Spleen (tissue), 11 donors: Measurements from ENCODE around the gene NRDE2. TPM values are rescaled to one million over a fixed set of nuclear protein-coding genes. Genes with fewer than 3 reads are reported as not detected.

Experiments used
- DNase-seq: peaks from one replicate; pipeline ENCODE4 v3.0.0-alpha.2; 2020
- H3K27ac ChIP-seq, 8 donors: fragments of 200-600 bp; sonication (generic) in 7 of 8; 1 replicate in 4 of 8; 2 replicates in 4 of 8; pipeline versions ENCODE4 v1.5.0 to v1.8.0; 2016 to 2021; ENCODE audit warnings: inconsistent platforms in 4 of 8, mild to moderate bottlenecking in 4 of 8, moderate library complexity in 1 of 8
- H3K27me3 ChIP-seq, 7 donors: fragments of 200-600 bp; sonication (generic) in 6 of 7; replicated peaks in 1 of 7; 1 replicate in 4 of 7; 2 replicates in 3 of 7; pipeline versions ENCODE4 v1.5.0 to v1.8.0; 2016 to 2021; ENCODE audit warnings: inconsistent platforms in 3 of 7, mild to moderate bottlenecking in 1 of 7
- H3K36me3 ChIP-seq, 6 donors: fragments of 200-600 bp; sonication (generic) in 5 of 6; 1 replicate in 4 of 6; 2 replicates in 2 of 6; pipeline versions ENCODE4 v1.5.0 to v1.8.0; 2016 to 2021; ENCODE audit warnings: inconsistent platforms in 2 of 6
- H3K4me1 ChIP-seq, 6 donors: fragments of 200-600 bp; sonication (generic) in 5 of 6; 1 replicate in 3 of 6; 2 replicates in 3 of 6; pipeline versions ENCODE4 v1.5.0 to v1.8.0; 2016 to 2021; ENCODE audit warnings: inconsistent platforms in 3 of 6
- H3K4me3 ChIP-seq, 8 donors: fragments of 200-600 bp; sonication (generic) in 7 of 8; 1 replicate in 4 of 8; 2 replicates in 4 of 8; pipeline versions ENCODE4 v1.5.0 to v1.8.0; 2016 to 2021; ENCODE audit warnings: inconsistent platforms in 4 of 8, mild to moderate bottlenecking in 4 of 8, moderate library complexity in 2 of 8
- H3K9me3 ChIP-seq, 8 donors: fragments of 200-600 bp; sonication (generic) in 7 of 8; 1 replicate in 4 of 8; 2 replicates in 4 of 8; pipeline versions ENCODE4 v1.5.0 to v1.8.0; 2016 to 2021; ENCODE audit warnings: inconsistent platforms in 4 of 8
- CTCF ChIP-seq, 11 experiments: fragments of 200-600 bp in 7 of 11; fragments of 450-650 bp in 4 of 11; sonication (generic) in 4 of 11; IDR thresholded peaks in 8 of 11; conservative IDR thresholded peaks in 3 of 11; 1 replicate in 7 of 11; 2 replicates in 4 of 11; pipeline versions ENCODE4 v1.4.0 to v1.8.0; 2016 to 2021; ENCODE audit warnings: antibody characterized with exemption in 11 of 11, inconsistent platforms in 4 of 11, mild to moderate bottlenecking in 1 of 11
- POLR2A ChIP-seq, 3 donors: fragments of 450-650 bp; IDR thresholded peaks; one replicate each; pipeline ENCODE4 v1.5.1; 2017; ENCODE audit warnings: antibody characterized with exemption in 3 of 3, mild to moderate bottlenecking in 1 of 3
- POLR2AphosphoS5 ChIP-seq, 3 donors: sonication (generic); formaldehyde crosslinking; IDR thresholded peaks; one replicate each; pipeline ENCODE4 v1.5.1; 2017; ENCODE audit warnings: antibody characterized with exemption in 3 of 3
- WGBS, 5 donors: extraction: QIAGEN DNeasy Blood & Tissue Kit in 3 of 5; methylation state at CpG; one replicate each; pipeline versions ENCODE4 v1.1.5 to v1.1.7; 2013 to 2018; 5-methylcytosine and 5-hydroxymethylcytosine counted together
- intact Hi-C: fragments of 100-400 bp; cut with DNase I; formaldehyde crosslinking; loops from one replicate; pipeline ENCODE4 v1.15.0; 2023; ENCODE audit warnings: low total_unique reads
- polyA plus RNA-seq, 3 donors: library from polyadenylated mRNA; stranded (reverse); fragments of 200-250 nt; gene quantifications; one replicate each; pipeline ENCODE4 v1.2.1, GENCODE V29; 2013
- total RNA-seq, 7 donors: library from RNA; depleted of rRNA in 3 of 7; stranded (reverse); fragments of >200 nt in 3 of 7; fragmentation: NEBNext Ultra II Directional in 4 of 7; extraction: Animal tissue kit (Norgen Biotek cat#: 25700) in 4 of 7; gene quantifications; one replicate each; pipeline versions ENCODE4 v1.1.0 to v1.2.1, GENCODE V29; 2016 to 2021
- donor health status: healthy with polysubstance abuse.
- donor health status: DM: no; HTN: no; CAD: no; lungs with moderate emphysema.
- donor health status: DM: no; HTN: no; CAD: no.
- donor health status: Bipolar disorder and iron deficiency.
- donor health status: healthy.
- donor health status: DM: no; HTN: no; CAD: no.
- donor health status: DM: yes; HTN: yes; CAD: no.

NRDE2 gene
- total and polyA plus RNA-seq, 10 donors = 6.3 to 28.9 (median 17.0) TPM

GRCh38 chr14:90273532-90273931, 58.2 kb downstream of the NRDE2 start:
- Histone ChIP-seq H3K4me1 (peaks cover 0 to 39% (median 21%) of the 10 kb centered on the region in 6 donors), H3K27me3 (no peaks in the 10 kb centered on the region), H3K9me3 (no peaks in the 10 kb centered on the region), H3K4me3 (no peak overlapping the region), H3K36me3 (peaks cover 3 to 97% (median 70%) of the 10 kb centered on the region in 6 donors), H3K27ac (peak overlapping the region in 4 of 8 donors; percentile 44 to 76 (median 64))
- intact Hi-C loops = no loop called here
- no peak for DNase-seq
- TF ChIP-seq CTCF (IDR thresholded peaks at IDR 0.05 in 8 of 11, conservative IDR thresholded peaks at IDR 0.05 in 3 of 11) = no peak
- no peak for TF ChIP-seq POLR2AphosphoS5 (IDR thresholded peaks at IDR 0.05)
- TF ChIP-seq POLR2A (IDR thresholded peaks at IDR 0.05) = no peak
- 59 to 82% (median 79%) methylated on average over 8 of the region's 8 CpGs for WGBS, 5 donors

- Histone ChIP-seq H3K9me3 (no peaks in the 10 kb centered on the region), H3K36me3 (peaks cover 3 to 97% (median 70%) of the 10 kb centered on the region in 6 donors), H3K27me3 (no peaks in the 10 kb centered on the region), H3K4me1 (peaks cover 0 to 39% (median 21%) of the 10 kb centered on the region in 6 donors), H3K4me3 (no peak overlapping the region), H3K27ac (peak overlapping the region in 5 of 8 donors; percentile 44 to 76 (median 59))
- DNase-seq = no peak
- intact Hi-C loops = no loop called here
- WGBS, 5 donors = 55 to 83% (median 65%) methylated on average over 9 to 10 of the region's 10 CpGs
- TF ChIP-seq POLR2A (IDR thresholded peaks at IDR 0.05) (no peak), CTCF (IDR thresholded peaks at IDR 0.05 in 8 of 11, conservative IDR thresholded peaks at IDR 0.05 in 3 of 11) (no peak), POLR2AphosphoS5 (IDR thresholded peaks at IDR 0.05) (peak in 2 of 3 donors; percentile 32 to 53)
Measured at GRCh38 chr14:90272523-90272922, 59.2 kb downstream of the NRDE2 start.

- no peaks in the 10 kb centered on the region for H3K9me3 ChIP-seq
- no peak for DNase-seq
- 90 to 95% (median 95%) methylated on average over 4 of the region's 4 CpGs for WGBS, 5 donors
Measured at GRCh38 chr14:90268420-90268819, 63.3 kb downstream of the NRDE2 start.

GRCh38 chr14:90266441-90267154, 65.1 kb downstream of the NRDE2 start:
- 94 to 97% (median 97%) methylated on average over 8 to 9 of the region's 9 CpGs for WGBS, 5 donors
- Histone ChIP-seq H3K27me3 (no peaks in the 10 kb centered on the region), H3K9me3 (no peaks in the 10 kb centered on the region), H3K27ac (no peak overlapping the region), H3K36me3 (peaks cover 9 to 100% (median 95%) of the 10 kb centered on the region in 6 donors), H3K4me1 (peaks cover 0 to 5% (median 0%) of the 10 kb centered on the region in 6 donors), H3K4me3 (no peak overlapping the region)
- no peak for TF ChIP-seq POLR2AphosphoS5 (IDR thresholded peaks at IDR 0.05)
- no peak for TF ChIP-seq CTCF (IDR thresholded peaks at IDR 0.05 in 8 of 11, conservative IDR thresholded peaks at IDR 0.05 in 3 of 11)
- TF ChIP-seq POLR2A (IDR thresholded peaks at IDR 0.05) = no peak
- intact Hi-C loops = no loop called here
- DNase-seq = no peak

More at GRCh38 chr14:90268420-90268819, 63.3 kb downstream of the NRDE2 start:
- TF ChIP-seq POLR2A (IDR thresholded peaks at IDR 0.05) = no peak
- intact Hi-C loops = no loop called here
- no peak overlapping the region for H3K4me3 ChIP-seq
- H3K27ac ChIP-seq = no peak overlapping the region
- H3K36me3 ChIP-seq = peaks cover 9 to 99% (median 96%) of the 10 kb centered on the region in 6 donors
- H3K27me3 ChIP-seq = no peaks in the 10 kb centered on the region
- peaks cover 0 to 16% (median 8%) of the 10 kb centered on the region in 6 donors for H3K4me1 ChIP-seq
